Motor neuron (in vitro differentiated cells): ENCODE measurements around the gene SDK2. TPM values are rescaled to one million over a fixed set of nuclear protein-coding genes. Genes with fewer than 3 reads are reported as not detected.

ENCODE experiments used
- ATAC-seq, 8 experiments: fragments of 200-7000 bp; cut with Tn5 transposase; replicated peaks in 6 of 8; 2 replicates each; pipeline ENCODE4 v1.8.0; 2021; ENCODE audit warnings: mild to moderate bottlenecking in 8 of 8, moderate library complexity in 8 of 8
- H3K27ac ChIP-seq, 2 donors: fragments of 250-450 bp; sonication (Bioruptor Pico); 2 replicates each; pipeline ENCODE4 v1.9.0; 2021; ENCODE audit warnings: antibody characterized with exemption in 2 of 2, mild to moderate bottlenecking in 2 of 2, moderate library complexity in 1 of 2
- H3K4me1 ChIP-seq, 2 donors: fragments of 250-450 bp; sonication (Bioruptor Pico); replicated peaks in 1 of 2; 2 replicates each; pipeline ENCODE4 v1.6.1; 2021; ENCODE audit warnings: antibody characterized with exemption in 2 of 2, mild to moderate bottlenecking in 2 of 2, moderate library complexity in 1 of 2
- H3K4me3 ChIP-seq, 5 donors: fragments of 250-450 bp; sonication (Bioruptor Pico); 2 replicates each; pipeline ENCODE4 v1.9.0; 2021; ENCODE audit warnings: antibody characterized with exemption in 5 of 5, mild to moderate bottlenecking in 5 of 5, moderate library complexity in 4 of 5
- WGBS, 10 experiments: fragments of 450-650 bp; shearing (Covaris generic); methylation state at CpG; one replicate each; pipeline ENCODE4 v1.0.0; 2022; 5-methylcytosine and 5-hydroxymethylcytosine counted together
- in situ Hi-C, 9 experiments: fragments of 400-800 bp; cut with MboI; loops; one replicate each; pipeline ENCODE4 v1.15.0; 2021; ENCODE audit warnings: low sequenced_read_pairs in 9 of 9, low pct_unique_long_range_greater_than_20kb in 2 of 9; ENCODE audit not compliant: unreplicated experiment in 9 of 9
- total RNA-seq, 8 experiments: library from RNA; unstranded; fragments of 300-600 nt; gene quantifications; 2 replicates each; pipeline versions ENCODE4 v1.2.3 to v1.2.4, GENCODE V29; 2022

SDK2 gene
- total RNA-seq, 8 experiments from 2014 or later: 0.59 to 22.0 (median 10.7) TPM

DNA sequence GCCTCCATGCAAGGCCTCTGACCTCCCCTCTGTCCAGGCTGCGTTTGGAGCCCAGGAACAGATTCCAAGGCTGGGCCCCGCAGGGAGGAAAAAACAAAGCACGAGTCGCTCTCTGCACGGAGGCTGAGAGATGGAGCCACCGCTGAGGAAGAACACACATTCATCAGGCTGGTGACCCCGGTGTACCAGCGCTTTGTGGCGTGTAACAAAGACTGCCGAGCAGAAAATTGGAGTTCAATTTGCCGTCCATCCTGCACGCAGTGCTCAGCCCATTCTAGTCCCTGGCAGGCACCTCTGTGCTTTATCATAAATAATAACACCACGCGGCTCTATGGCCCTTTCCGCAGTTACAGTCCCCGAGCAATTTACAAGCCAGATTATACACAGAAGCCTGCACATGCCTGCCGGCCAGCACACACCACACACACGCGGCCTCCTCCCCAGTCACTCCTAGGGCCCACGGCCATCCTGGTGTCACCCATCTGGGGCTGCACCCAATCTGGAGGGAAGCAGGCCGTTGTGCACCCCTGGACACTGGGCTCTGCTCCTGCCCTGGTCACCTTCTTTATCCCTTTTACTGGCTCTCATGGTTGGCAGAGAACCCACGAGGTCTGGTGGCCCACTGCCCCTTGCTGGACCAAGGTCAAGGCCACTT, 124.4 kb downstream of the SDK2 start:
- Histone ChIP-seq H3K27ac (peak overlapping the region; percentile 60 to 70), H3K4me1 (peaks cover 54 to 69% of the 10 kb centered on the region in 2 donors), H3K4me3 (no peak overlapping the region)
- 45 to 100% (median 57%) methylated on average over 1 to 11 of the region's 22 CpGs; no CpG with 5 or more reads in 4 of the 10 experiments for WGBS, 10 experiments
- peak in 5 of 8 experiments; percentile 34 to 82 (median 66) for ATAC-seq
- in situ Hi-C loops: no loop called here

DNA sequence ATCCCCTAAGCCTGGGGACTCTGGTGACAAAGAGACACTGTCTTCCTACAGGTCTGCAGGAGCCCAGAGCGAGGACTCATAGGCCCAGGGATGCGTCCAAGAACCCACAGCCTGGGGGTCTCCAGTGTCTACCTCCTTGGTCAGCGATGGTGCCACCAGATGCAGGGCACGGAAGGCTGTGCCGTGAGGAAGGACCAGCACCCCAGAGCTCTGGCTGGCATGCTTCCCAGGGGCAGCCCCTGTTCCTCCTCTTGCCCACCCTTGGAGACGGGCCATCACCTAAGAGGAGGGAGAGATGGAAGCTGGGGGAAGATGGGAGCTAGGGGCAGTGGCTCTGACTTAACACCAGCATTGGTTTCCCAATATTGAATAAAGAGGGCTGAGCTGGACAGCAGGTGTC, 125.2 kb downstream of the SDK2 start:
- 94 to 100% methylated on average over 2 to 3 of the region's 6 CpGs; no CpG with 5 or more reads in 8 of the 10 experiments for WGBS, 10 experiments
- in situ Hi-C loops: no loop called here
- ATAC-seq: no peak
- Histone ChIP-seq H3K27ac (peak overlapping the region; percentile 60 to 70), H3K4me1 (peaks cover 58 to 72% of the 10 kb centered on the region in 2 donors), H3K4me3 (no peak overlapping the region)

DNA sequence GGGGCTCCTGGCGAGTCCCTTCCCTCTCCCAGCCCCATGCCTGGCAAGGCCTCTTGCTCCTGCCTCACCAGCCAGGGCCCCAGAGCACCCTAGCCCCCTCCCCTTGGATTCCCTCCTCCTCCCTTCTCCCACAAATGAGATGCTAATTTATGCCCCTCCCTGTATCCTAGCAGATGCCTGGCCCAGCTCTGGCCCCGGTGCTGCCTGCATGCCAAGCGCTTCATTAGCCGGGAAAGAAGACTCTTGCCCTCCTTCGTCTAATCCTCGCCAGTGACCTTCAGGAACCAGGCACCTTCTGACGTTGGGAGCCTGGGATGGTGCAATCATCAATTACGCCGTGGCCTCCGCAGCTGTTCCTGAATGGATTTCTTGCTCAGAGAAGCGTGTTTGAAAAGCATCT, 127.8 kb downstream of the SDK2 start:
- in situ Hi-C loops: no loop called here
- Histone ChIP-seq H3K4me1 (peaks cover 50 to 62% of the 10 kb centered on the region in 2 donors), H3K4me3 (no peak overlapping the region), H3K27ac (peak overlapping the region; percentile 22 to 64)
- WGBS, 10 experiments: 0 to 100% (median 30%) methylated on average over 1 to 9 of the region's 11 CpGs; no CpG with 5 or more reads in 7 of the 10 experiments
- ATAC-seq: peak in 6 of 8 experiments; percentile 63 to 85 (median 82)

DNA sequence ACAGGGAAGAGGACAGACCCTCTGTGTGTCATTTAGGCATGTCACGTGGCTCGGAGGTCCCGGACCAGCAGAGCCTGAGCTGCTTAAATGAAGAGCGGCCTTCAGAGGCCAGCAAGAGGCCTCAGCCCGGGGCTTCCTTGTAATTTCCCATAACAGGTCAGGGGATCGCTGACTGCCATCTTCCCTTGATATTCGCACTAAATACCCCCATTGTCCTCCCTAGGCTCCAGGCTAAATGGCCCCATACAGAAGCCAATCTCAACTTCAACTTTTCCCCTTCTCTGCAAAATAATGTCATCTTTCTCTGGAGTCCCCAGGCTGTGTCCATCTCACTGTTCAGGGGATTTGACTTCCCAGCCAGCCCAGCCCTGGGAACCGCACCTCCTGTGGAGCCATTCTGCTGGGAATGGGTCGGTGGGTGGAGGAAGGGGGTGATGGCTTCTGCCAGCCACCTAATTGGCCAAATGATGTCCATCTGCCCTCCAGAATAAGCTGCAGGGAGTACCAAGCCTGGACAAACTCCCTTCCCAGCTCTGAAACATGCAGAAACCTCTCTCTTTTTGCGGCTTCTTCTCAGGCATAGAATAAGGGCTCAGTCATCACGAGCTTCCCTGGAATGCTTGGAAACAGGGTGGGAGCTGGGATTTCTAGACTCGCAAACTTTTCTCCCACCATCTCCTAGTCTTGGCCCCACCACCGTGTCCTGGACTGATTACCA, 129.9 kb downstream of the SDK2 start:
- 77 to 100% (median 90%) methylated on average over 1 to 5 of the region's 13 CpGs; no CpG with 5 or more reads in 2 of the 10 experiments for WGBS, 10 experiments
- in situ Hi-C loops: no loop called here
- ATAC-seq: no peak
- Histone ChIP-seq H3K4me1 (peaks cover 55 to 60% of the 10 kb centered on the region in 2 donors), H3K4me3 (no peak overlapping the region), H3K27ac (no peak overlapping the region)

DNA sequence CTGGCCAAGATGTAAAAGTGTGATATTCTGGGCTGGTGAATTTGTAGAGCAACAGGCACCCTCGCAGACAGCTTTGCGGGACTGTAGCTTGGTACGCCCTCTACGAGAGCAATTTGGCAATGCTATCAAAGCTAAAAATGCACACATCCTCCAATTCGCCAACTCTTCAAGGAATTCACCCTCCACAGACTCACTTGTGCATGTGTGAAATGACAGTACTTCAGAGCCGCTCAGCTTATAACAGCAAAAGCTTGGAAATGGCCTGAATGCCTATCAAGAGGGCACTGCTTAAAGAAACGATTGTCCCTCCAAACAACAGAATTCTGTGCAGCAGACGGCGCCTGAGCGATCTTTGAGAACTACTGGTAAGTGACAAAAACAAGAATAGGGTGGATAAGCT, 130.8 kb downstream of the SDK2 start:
- 56 to 89% (median 77%) methylated on average over 2 to 9 of the region's 10 CpGs for WGBS, 10 experiments
- peaks cover 54 to 60% of the 10 kb centered on the region in 2 donors for H3K4me1 ChIP-seq
- in situ Hi-C loops: no loop called here
- no peak overlapping the region for H3K4me3 ChIP-seq
- H3K27ac ChIP-seq: no peak overlapping the region
- ATAC-seq: no peak

DNA sequence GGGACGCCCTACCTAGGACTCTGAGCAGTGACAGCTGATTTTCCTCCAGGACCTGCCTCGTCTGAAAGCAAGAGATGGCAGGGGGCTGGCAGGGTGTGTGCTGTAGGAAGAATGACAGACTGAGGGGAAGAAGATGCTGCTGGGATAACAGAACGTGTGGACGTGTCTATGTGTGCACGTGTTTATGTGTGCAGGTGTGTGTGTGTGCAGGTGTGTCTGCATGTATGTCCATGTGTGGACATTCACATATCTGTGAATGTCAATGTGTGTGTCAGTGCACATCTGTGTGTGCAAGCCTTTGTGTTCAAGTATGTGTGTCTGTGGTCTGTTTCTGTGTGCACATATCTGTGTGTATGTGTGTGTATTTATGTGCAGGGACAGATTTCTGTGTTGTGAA, 132.5 kb downstream of the SDK2 start:
- Histone ChIP-seq H3K4me1 (peaks cover 59 to 62% of the 10 kb centered on the region in 2 donors), H3K4me3 (no peak overlapping the region), H3K27ac (peak overlapping the region in 1 of 2 donors; percentile 61)
- WGBS, 10 experiments: 80% methylated on average over 5 of the region's 5 CpGs; no CpG with 5 or more reads in 9 of the 10 experiments
- in situ Hi-C loops: no loop called here
- ATAC-seq: no peak

DNA sequence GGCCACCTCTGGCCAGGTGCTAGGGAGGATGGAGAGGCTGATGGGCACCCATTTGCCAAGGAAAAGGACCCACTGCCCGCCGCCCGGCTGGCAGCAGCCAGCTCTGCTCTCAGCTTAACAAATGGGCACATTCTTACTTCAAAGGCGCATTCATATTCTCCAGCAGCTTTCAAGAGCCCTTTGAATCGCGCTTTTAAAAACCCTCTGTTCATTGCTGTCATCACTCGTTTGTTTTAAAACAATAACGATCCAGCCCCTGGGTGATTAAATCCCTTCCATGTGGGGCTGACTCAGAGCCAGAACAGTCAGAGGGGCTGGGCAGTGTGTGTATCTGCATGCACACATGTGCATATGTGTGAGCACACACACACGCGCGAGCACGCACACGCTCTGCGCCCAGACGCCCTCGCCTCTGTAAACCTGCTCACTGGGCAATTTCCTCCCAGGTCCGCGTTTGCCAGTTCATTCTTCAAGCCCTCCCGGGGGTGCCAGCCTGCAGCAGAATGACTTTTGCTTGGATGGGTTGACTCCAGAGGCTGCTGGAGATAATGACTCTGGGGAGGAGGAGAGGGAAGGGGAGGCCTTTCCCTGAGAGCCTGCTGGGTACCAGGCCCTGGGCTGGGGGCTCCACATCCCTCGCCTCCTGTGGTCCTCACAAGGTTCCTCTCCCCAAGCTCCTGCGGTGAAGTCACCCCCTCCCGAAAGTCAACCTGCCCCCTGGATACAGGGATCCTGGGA, 133.1 kb downstream of the SDK2 start:
- 0 to 77% (median 19%) methylated on average over 1 to 14 of the region's 22 CpGs; no CpG with 5 or more reads in 4 of the 10 experiments for WGBS, 10 experiments
- H3K4me1 ChIP-seq: peaks cover 57 to 59% of the 10 kb centered on the region in 2 donors
- peak overlapping the region in 1 of 2 donors; percentile 61 for H3K27ac ChIP-seq
- peak; percentile 76 to 93 (median 89) for ATAC-seq
- in situ Hi-C loops: no loop called here
- H3K4me3 ChIP-seq: no peak overlapping the region

DNA sequence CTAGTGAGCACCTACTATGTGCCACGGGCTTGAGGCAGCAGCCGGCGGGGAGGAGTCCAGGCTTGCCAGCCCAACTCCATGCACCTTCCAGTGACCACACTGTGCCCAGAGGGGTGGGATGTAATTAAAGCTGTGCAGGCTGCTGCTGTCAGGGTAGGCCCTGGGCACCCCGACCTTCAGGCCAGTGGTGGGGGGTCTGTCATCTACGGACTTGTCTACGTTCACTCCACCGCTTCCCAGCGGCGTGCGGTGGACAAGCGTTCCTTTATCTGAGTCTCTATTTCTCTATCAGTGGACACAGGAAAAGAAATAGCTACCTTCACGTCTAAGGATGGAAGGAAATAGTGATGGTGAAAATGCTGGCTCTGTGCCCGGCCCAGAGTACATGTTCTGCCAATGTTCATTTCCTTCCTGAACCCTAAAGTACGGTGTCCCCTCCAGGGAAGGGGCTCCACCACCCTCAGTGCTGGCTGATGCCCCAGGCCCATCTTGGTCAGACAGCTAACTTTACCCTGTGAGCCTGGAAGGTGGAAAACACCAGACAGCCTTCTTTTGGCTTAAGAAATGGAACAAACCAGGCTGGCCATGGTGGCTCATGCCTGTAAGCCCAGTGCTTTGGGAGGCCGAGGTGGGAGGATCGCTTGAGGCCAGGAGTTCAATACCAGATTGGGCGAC, 135.2 kb downstream of the SDK2 start:
- in situ Hi-C loops: no loop called here
- 72 to 100% (median 93%) methylated on average over 1 to 11 of the region's 17 CpGs; no CpG with 5 or more reads in 4 of the 10 experiments for WGBS, 10 experiments
- no peak overlapping the region for H3K4me3 ChIP-seq
- H3K27ac ChIP-seq: no peak overlapping the region
- peaks cover 44 to 45% of the 10 kb centered on the region in 2 donors for H3K4me1 ChIP-seq
- no peak for ATAC-seq

DNA sequence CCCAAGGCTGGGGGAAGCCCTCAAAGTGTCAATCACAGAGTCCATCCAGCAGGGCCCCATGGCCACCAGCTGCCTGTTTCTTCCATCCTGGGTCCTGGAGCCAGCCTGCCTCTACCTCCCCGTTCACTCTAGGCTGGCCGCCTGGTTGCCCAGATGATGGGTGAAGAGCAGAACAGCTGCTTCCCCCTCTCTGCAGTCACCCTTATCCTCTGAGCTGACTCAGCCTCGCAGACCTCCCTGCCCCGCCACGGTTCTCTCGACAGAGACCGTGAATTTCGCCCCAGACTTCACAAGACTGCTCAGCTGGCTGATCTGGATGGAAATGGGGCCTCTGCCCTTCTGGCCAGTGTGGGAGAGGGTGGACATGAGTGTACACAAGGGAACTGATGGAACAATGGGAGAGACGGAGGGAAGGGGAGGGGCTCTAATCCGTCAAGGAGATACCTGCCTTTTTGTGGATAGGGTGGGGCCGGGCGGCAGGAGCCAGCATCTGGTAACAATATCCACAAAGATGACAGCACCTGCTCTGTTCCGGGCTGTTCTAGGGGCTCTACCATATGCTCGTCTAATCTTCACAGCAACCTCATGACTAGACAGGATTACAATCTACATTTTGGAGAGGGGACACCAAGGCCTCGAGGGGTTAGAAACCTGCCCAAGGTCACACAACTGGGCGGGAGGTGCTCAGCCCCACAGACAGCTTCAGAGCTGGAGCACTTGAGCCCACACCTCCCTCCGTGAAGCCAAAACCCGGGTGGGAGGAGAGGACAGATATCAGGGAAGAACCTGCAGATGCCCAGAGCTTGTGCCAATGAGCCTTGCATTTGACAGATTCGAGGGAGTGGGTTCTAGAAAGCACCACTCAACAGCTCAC, 136.0 kb downstream of the SDK2 start:
- Histone ChIP-seq H3K27ac (no peak overlapping the region), H3K4me1 (peaks cover 37% of the 10 kb centered on the region in 2 donors), H3K4me3 (no peak overlapping the region)
- peak in 3 of 8 experiments; percentile 5 to 18 (median 16) for ATAC-seq
- WGBS, 10 experiments: 30 to 100% (median 80%) methylated on average over 1 to 6 of the region's 19 CpGs; no CpG with 5 or more reads in 1 of the 10 experiments
- in situ Hi-C loops: no loop called here

DNA sequence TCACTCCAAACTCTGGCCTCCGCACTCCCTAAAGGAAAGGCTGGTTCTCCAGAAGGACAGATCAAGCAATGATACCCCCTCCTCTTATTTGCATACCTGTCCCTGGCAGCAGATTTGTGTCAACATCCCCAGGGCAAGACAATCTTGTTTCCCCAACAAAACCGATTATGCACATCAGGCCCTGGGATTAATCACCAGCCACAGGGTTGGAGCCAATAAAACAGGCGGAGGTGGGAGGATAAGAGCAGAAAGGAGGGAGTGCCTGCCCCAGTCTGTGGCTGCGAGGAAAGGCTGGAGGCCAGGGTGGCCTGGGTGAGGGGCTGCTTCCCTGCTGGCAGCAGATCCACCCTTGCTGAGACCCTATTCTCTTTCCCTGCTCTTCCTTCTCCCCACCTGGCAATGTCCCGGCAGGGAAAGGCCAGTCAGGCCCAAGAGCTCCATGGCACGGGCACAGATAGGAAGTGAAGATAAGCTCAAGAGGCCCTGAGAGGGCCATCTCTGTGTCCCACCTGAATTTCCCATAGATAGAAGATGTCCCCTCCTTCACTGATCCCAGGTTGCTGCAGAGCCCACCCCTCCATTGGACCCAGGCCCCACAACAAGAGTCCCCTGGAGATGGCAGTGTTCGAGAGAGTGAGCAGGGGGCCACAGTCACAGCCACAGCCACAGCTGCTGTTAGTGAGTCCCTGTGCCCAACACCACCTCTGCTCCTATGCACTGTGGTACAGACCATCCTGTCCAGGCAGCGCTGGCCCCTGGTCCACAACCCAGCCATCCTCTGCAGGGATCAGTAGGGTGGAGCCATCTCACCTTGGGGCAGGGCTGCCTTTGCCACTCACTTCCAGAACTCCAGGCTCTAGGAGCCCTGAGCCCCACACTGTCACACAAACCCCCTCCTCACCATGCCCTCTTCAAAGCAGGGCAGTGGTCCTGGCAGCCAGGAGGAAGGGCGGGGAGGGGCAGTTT, 137.5 kb downstream of the SDK2 start:
- WGBS, 10 experiments: 50 to 100% (median 96%) methylated on average over 1 to 4 of the region's 9 CpGs; no CpG with 5 or more reads in 5 of the 10 experiments
- Histone ChIP-seq H3K4me3 (no peak overlapping the region), H3K27ac (no peak overlapping the region), H3K4me1 (peaks cover 34 to 36% of the 10 kb centered on the region in 2 donors)
- ATAC-seq: peak in 4 of 8 experiments; percentile 20 to 89 (median 78)
- in situ Hi-C loops: no loop called here

DNA sequence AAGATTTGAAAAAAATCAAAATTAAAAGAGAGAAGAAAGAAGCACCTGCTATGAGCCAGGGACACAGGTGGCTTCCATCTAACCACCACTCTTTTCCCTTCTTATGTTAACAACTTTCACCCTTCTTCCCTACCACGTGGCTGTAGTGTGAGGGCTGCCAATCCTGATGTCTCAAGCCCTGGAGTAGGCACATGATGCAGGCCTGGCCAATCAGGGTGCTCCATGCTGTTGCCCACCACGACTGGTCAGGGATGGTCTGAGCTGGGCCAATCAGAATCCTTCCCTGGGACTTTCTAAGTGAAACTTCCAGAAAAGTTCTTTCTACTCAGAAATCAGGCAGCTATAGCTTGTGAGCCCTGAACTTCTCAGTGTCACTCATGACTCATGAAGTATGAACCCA, 140.7 kb downstream of the SDK2 start:
- H3K4me1 ChIP-seq: peaks cover 14 to 20% of the 10 kb centered on the region in 2 donors
- no peak overlapping the region for H3K4me3 ChIP-seq
- H3K27ac ChIP-seq: no peak overlapping the region
- in situ Hi-C loops: no loop called here
- no peak for ATAC-seq
- WGBS, 10 experiments: 0 to 63% (median 25%) methylated on average over 1 to 2 of the region's 2 CpGs; no CpG with 5 or more reads in 6 of the 10 experiments
